Gastrocnemius medialis (tissue), 4 donors: ENCODE results near the gene CFAP46.

Experiments used
- CTCF ChIP-seq, 5 experiments: fragments of 450-650 bp in 3 of 5; fragments of 200-600 bp in 2 of 5; sonication (generic) in 2 of 5; IDR thresholded peaks in 4 of 5; conservative IDR thresholded peaks in 1 of 5; 1 replicate in 4 of 5; 2 replicates in 1 of 5; pipeline ENCODE4 v1.5.1; 2016 to 2019; ENCODE audit warnings: antibody characterized with exemption in 5 of 5, mild to moderate bottlenecking in 3 of 5, moderate library complexity in 3 of 5
- POLR2A ChIP-seq, 2 donors: fragments of 450-650 bp; IDR thresholded peaks; one replicate each; pipeline ENCODE4 v1.6.1; 2017; ENCODE audit warnings: antibody characterized with exemption in 2 of 2, mild to moderate bottlenecking in 2 of 2, moderate library complexity in 2 of 2

- TF ChIP-seq CTCF (IDR thresholded peaks at IDR 0.05 in 4 of 5, conservative IDR thresholded peaks at IDR 0.05 in 1 of 5), result no peak
- no peak for TF ChIP-seq POLR2A (IDR thresholded peaks at IDR 0.05)
These were observed 25.2 kb upstream of the CFAP46 start for GRCh38 chr10:132967540-132967939.
